Measurements from ENCODE around the gene TOGARAM2. TPM values are rescaled to one million over a fixed set of nuclear protein-coding genes. Genes with fewer than 3 reads are reported as not detected.
A peak's percentile ranks its signal among the peaks of the same experiment; 100 is the strongest.

The TOGARAM2 gene
- total and polyA plus RNA-seq, 4 donors = 1.3 to 10.6 (median 8.4) TPM

DNA sequence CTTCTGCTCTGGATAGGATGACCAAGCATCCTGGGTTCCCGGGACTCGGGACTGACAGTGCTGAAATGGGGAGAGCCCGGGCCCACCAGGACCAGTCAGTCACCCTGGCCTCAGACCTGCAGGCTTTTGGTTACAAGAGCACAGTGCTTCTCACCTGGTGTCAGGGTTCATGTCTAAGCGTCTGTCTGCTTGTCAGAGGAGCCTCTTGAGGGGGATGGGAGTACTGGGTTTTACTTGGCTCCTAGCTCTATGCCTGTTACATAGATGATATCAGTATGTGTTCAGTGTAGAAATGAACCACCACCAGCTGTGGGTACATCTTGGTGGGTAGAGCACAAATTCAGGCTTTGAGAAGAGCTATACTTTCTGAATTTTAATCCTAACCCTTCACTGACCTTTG lies 63.4 kb downstream of the TOGARAM2 start:
- peaks cover 8% of the 10 kb centered on the region for H3K4me1 ChIP-seq (ENCODE audit: control insufficient read depth, insufficient read depth, low read length)
- no peak for DNase-seq (ENCODE audit: low read depth in 4 of 6, low spot score in 6 of 6)
- 94% methylated on average over 4 of the region's 4 CpGs for WGBS (ENCODE audit: insufficient coverage)

DNA sequence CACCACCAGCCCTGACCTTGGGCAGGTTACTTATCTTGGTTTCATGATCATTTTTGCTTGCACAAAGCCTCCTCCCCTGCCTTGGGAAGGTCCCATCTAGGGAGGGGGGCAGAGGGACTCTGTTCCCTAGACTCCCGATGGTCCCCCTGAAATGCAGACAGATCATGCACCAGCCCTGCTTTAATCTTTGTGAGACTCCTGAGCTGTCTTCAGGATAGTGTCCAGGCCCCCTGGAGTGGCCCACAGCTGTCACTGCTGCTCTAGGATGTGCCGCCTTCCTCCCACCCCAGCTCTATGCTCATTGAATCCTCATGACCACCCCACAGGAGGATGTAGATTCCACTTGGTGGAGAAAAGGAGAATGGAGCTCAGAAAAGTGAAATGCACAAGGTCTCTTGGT lies 65.2 kb downstream of the TOGARAM2 start:
- Histone ChIP-seq H3K27me3 (ENCODE audit: control insufficient read depth, insufficient read depth, low read length) (no peaks in the 10 kb centered on the region), H3K36me3 (ENCODE audit: control insufficient read depth, insufficient read depth, low read length) (no peaks in the 10 kb centered on the region), H3K9me3 (ENCODE audit: control insufficient read depth, insufficient read depth, low read length) (no peaks in the 10 kb centered on the region), H3K4me1 (ENCODE audit: control insufficient read depth, insufficient read depth, low read length) (peaks cover 15% of the 10 kb centered on the region), H3K4me3 (ENCODE audit: low read depth, low read length) (no peak overlapping the region), H3K27ac (ENCODE audit: low read depth, low read length) (no peak overlapping the region)
- 82% methylated on average over 1 of the region's 2 CpGs for WGBS (ENCODE audit: insufficient coverage)
- no peak for DNase-seq (ENCODE audit: low read depth in 4 of 6, low spot score in 6 of 6)

More for the DNA sequence above, 63.4 kb downstream of the TOGARAM2 start:
- Histone ChIP-seq H3K9me3 (ENCODE audit: control insufficient read depth, insufficient read depth, low read length) (no peaks in the 10 kb centered on the region), H3K27ac (ENCODE audit: low read depth, low read length) (no peak overlapping the region), H3K4me3 (ENCODE audit: low read depth, low read length) (no peak overlapping the region), H3K36me3 (ENCODE audit: control insufficient read depth, insufficient read depth, low read length) (no peaks in the 10 kb centered on the region), H3K27me3 (ENCODE audit: control insufficient read depth, insufficient read depth, low read length) (no peaks in the 10 kb centered on the region)

DNA sequence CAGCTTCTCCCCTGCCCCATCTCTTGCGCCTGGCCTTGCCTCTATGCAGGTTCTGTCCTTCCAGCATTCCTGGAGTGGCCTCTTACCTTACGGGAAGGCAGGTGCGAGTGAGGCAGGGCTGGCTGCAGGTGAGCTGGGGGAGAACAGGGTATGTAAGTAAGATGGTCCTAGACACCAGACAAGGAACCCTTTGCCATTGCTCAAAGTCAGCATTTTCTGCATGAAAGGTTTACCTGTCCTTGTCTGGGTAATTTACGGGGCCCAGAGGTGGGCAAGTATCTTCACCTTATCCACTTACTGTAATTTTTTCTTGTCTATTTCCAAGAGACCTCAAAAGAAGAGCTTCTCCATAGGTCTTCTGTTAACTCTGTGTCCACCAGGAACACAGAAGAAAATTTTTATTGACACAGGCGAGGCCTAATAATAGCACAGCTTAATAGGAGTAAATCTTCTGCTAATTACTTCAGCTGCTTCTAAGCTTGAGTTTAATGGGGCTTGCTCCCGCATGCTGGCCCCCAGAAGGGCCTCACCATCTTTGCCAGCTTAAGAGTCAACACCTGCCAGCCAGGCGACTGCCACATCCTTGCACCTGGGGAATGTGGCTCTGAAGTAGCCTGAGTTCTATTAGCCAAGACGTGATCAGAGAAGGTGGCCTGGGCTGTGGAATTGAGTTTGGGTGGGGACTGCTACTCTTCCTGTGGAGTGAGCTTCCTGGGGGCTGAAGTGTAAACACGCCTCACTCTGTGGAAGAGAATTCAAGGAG lies 66.2 kb downstream of the TOGARAM2 start:
- Histone ChIP-seq H3K4me1 (ENCODE audit: control insufficient read depth, insufficient read depth, low read length) (peaks cover 11% of the 10 kb centered on the region), H3K27ac (ENCODE audit: low read depth, low read length) (no peak overlapping the region), H3K4me3 (ENCODE audit: low read depth, low read length) (no peak overlapping the region), H3K9me3 (ENCODE audit: control insufficient read depth, insufficient read depth, low read length) (no peaks in the 10 kb centered on the region), H3K27me3 (ENCODE audit: control insufficient read depth, insufficient read depth, low read length) (no peaks in the 10 kb centered on the region), H3K36me3 (ENCODE audit: control insufficient read depth, insufficient read depth, low read length) (no peaks in the 10 kb centered on the region)
- DNase-seq (ENCODE audit: low read depth in 4 of 6, low spot score in 6 of 6) = no peak
- 84% methylated on average over 6 of the region's 9 CpGs for WGBS (ENCODE audit: insufficient coverage)

DNA sequence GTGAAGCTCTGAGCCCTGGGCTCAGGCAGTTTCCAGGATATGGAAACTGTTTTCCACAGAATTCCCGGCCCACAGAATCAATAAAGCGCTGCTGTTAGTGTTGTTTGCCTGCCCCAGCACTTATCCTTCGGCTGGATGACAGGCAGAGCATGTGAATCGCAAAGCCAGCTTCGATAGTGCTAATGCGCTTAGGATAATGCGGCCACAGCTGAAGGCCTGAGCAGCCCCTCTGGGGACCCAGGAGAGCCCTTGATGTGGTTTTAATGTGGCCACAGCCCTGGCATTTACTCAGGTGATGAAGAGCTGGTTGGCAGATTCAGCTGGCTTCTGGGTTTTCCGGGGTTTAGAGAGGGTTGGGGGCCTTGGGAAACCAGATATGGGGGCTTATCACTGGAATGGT lies 69.5 kb downstream of the TOGARAM2 start:
- Histone ChIP-seq H3K27ac (ENCODE audit: low read depth, low read length) (no peak overlapping the region), H3K4me3 (ENCODE audit: low read depth, low read length) (no peak overlapping the region), H3K27me3 (ENCODE audit: control insufficient read depth, insufficient read depth, low read length) (no peaks in the 10 kb centered on the region), H3K9me3 (ENCODE audit: control insufficient read depth, insufficient read depth, low read length) (no peaks in the 10 kb centered on the region), H3K36me3 (ENCODE audit: control insufficient read depth, insufficient read depth, low read length) (no peaks in the 10 kb centered on the region), H3K4me1 (ENCODE audit: control insufficient read depth, insufficient read depth, low read length) (peaks cover 7% of the 10 kb centered on the region)
- DNase-seq (ENCODE audit: low read depth in 4 of 6, low spot score in 6 of 6) = peak in 1 of 6 donors; percentile 64
- 77% methylated on average over 8 of the region's 8 CpGs for WGBS (ENCODE audit: insufficient coverage)

DNA sequence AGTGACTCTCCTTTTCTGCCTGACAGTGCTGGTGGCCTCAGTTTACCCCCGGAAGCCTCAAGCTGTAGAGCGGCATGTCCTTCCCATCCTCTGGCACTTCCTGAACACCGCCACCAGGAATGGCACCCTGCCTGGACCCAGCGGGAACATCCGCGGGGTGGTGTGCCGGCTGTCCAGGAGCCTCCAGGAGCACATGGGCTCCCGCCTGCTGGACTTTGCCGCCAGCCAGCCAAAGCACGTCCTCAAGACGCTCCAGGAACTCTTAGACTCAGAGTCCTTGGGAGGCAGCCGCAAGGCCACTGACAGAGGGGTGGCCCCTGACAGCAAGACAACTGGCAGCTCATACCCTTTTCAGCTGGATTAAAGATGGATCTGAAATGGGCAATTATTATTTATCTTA lies 70.6 kb downstream of the TOGARAM2 start:
- Histone ChIP-seq H3K27ac (ENCODE audit: low read depth, low read length) (no peak overlapping the region), H3K36me3 (ENCODE audit: control insufficient read depth, insufficient read depth, low read length) (no peaks in the 10 kb centered on the region), H3K27me3 (ENCODE audit: control insufficient read depth, insufficient read depth, low read length) (no peaks in the 10 kb centered on the region), H3K9me3 (ENCODE audit: control insufficient read depth, insufficient read depth, low read length) (no peaks in the 10 kb centered on the region), H3K4me1 (ENCODE audit: control insufficient read depth, insufficient read depth, low read length) (peaks cover 7% of the 10 kb centered on the region), H3K4me3 (ENCODE audit: low read depth, low read length) (no peak overlapping the region)
- 92% methylated on average over 9 of the region's 12 CpGs for WGBS (ENCODE audit: insufficient coverage)
- DNase-seq (ENCODE audit: low read depth in 4 of 6, low spot score in 6 of 6) = no peak

DNA sequence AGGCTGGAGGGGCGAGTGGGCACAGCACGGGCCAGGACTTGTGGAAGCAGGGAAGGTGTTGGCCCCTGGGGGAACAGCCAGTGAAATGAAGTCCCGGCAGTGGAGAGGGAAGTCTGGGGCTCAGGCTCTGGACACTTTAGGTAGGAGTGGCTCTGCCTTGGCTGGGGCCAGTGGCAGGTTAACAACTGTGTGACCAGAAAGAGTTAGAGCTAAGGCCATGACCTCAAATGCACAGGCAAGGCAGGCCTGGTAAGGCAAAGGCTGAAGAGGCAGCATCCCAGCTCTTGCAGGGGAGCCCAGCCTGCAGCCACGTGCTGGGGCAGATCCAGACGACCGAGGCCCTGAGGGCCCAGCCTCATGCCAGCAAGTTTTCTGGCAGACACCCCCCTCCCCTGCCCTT lies 71.7 kb downstream of the TOGARAM2 start:
- Histone ChIP-seq H3K36me3 (ENCODE audit: control insufficient read depth, insufficient read depth, low read length) (no peaks in the 10 kb centered on the region), H3K4me3 (ENCODE audit: low read depth, low read length) (no peak overlapping the region), H3K9me3 (ENCODE audit: control insufficient read depth, insufficient read depth, low read length) (no peaks in the 10 kb centered on the region), H3K4me1 (ENCODE audit: control insufficient read depth, insufficient read depth, low read length) (peaks cover 7% of the 10 kb centered on the region), H3K27ac (ENCODE audit: low read depth, low read length) (no peak overlapping the region), H3K27me3 (ENCODE audit: control insufficient read depth, insufficient read depth, low read length) (no peaks in the 10 kb centered on the region)
- WGBS (ENCODE audit: insufficient coverage) = 62% methylated on average over 6 of the region's 6 CpGs
- no peak for DNase-seq (ENCODE audit: low read depth in 4 of 6, low spot score in 6 of 6)

DNA sequence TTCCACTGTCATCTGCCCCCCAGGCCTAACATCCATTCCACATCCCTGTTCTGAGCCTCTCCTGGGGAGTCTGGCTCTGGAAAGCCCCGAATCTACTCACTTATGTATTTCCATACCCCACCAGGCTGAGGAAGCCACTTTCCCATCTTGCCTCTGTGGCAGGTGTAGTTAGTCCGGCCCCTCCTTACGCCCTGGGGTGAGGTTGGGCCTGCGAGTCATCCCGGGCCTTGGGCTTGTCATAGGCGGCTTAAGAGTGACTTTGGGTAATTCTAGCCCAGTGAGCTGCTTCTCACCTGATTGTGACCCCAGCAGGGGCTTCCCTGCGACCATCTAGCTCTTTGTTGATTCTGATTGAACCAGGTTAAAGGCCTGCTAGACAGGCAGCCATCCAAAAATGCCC lies 72.1 kb downstream of the TOGARAM2 start:
- Histone ChIP-seq H3K36me3 (ENCODE audit: control insufficient read depth, insufficient read depth, low read length) (no peaks in the 10 kb centered on the region), H3K27ac (ENCODE audit: low read depth, low read length) (no peak overlapping the region), H3K27me3 (ENCODE audit: control insufficient read depth, insufficient read depth, low read length) (no peaks in the 10 kb centered on the region), H3K9me3 (ENCODE audit: control insufficient read depth, insufficient read depth, low read length) (no peaks in the 10 kb centered on the region), H3K4me1 (ENCODE audit: control insufficient read depth, insufficient read depth, low read length) (peaks cover 7% of the 10 kb centered on the region), H3K4me3 (ENCODE audit: low read depth, low read length) (no peak overlapping the region)
- no peak for DNase-seq (ENCODE audit: low read depth in 4 of 6, low spot score in 6 of 6)
- 63% methylated on average over 7 of the region's 7 CpGs for WGBS (ENCODE audit: insufficient coverage)

DNA sequence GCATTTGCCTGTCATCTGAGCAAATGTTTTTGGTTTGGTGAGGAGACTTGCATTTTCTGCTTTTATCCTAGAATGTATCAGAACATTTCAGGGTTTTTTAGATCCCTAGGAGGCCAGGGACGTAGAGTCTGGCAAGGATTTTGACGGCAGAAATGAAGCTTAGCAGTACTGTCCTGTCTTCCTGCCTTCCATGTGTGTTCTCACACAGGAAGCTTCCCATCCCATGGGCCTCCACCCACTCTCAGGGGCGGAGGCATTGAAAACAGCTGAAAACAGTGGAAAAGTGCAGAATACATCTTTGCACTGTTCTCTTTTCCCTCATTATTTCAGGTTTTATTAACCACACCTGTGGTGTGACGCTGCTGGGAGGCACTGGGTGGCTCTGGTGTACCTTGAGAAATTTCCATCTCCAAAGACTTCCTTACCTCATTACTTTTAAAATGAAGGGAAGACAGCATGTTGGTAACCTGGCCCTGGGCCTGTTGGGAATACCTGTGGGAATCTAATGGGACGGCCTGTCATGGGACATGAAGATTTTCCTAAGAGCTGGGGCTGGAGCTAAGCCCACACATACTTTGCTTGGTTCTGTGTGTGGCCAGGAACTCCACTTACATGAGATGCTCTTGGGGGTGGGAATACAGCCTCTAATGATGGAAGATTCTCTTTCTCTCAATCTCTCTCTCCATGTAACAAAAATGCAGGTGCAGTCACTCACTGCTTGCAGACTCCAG lies 72.7 kb downstream of the TOGARAM2 start:
- Histone ChIP-seq H3K36me3 (ENCODE audit: control insufficient read depth, insufficient read depth, low read length) (no peaks in the 10 kb centered on the region), H3K4me3 (ENCODE audit: low read depth, low read length) (no peak overlapping the region), H3K27ac (ENCODE audit: low read depth, low read length) (no peak overlapping the region), H3K9me3 (ENCODE audit: control insufficient read depth, insufficient read depth, low read length) (no peaks in the 10 kb centered on the region), H3K4me1 (ENCODE audit: control insufficient read depth, insufficient read depth, low read length) (peaks cover 7% of the 10 kb centered on the region), H3K27me3 (ENCODE audit: control insufficient read depth, insufficient read depth, low read length) (no peaks in the 10 kb centered on the region)
- DNase-seq (ENCODE audit: low read depth in 4 of 6, low spot score in 6 of 6) = no peak
- 63% methylated on average over 4 of the region's 5 CpGs for WGBS (ENCODE audit: insufficient coverage)

DNA sequence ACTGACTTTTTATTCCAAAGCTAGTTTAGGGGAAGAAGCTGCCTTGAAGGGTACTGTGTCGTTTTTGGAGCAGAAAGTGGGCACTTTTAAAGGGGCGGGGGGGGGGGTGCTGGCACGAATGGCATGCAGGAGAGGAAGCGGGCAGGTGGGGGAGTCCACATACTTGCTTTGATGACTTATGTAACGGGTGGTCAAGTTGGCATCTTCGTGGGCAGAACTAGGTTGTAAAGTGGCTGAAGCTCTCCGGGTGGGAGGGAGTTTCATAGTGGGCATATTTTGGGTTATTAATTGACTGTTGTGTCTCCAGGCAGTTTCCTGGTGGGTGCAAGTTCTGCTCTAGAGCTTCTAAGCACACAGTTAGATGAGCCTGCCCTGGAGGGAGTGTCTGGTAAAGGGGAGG lies 73.3 kb downstream of the TOGARAM2 start:
- H3K4me3 ChIP-seq (ENCODE audit: low read depth, low read length) = no peak overlapping the region
- WGBS (ENCODE audit: insufficient coverage) = 73% methylated on average over 6 of the region's 7 CpGs
- H3K27ac ChIP-seq (ENCODE audit: low read depth, low read length) = no peak overlapping the region
- H3K36me3 ChIP-seq (ENCODE audit: control insufficient read depth, insufficient read depth, low read length) = no peaks in the 10 kb centered on the region
- H3K9me3 ChIP-seq (ENCODE audit: control insufficient read depth, insufficient read depth, low read length) = no peaks in the 10 kb centered on the region
- no peaks in the 10 kb centered on the region for H3K27me3 ChIP-seq (ENCODE audit: control insufficient read depth, insufficient read depth, low read length)
- no peak for DNase-seq (ENCODE audit: low read depth in 4 of 6, low spot score in 6 of 6)
- peaks cover 7% of the 10 kb centered on the region for H3K4me1 ChIP-seq (ENCODE audit: control insufficient read depth, insufficient read depth, low read length)

DNA sequence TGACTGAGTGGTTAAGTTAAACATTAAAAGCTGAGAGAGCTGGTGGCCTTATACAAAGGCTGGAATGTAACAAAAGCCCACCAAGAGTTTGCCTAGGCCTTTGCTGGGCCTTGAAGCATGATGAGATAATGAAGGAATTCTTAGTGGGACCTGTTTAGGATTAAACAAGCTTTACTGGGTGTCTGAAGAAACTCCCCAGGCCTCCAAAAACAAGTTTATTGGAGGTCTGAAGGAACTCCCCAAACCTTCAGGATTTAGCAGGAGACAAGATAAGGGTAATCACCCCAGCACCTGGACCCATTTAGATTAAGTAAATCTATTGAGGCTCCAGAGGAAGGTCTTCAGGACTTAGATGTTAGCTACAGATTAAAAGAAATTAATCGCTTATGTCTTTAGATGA lies 74.5 kb downstream of the TOGARAM2 start:
- DNase-seq (ENCODE audit: low read depth in 4 of 6, low spot score in 6 of 6) = no peak
- Histone ChIP-seq H3K4me3 (ENCODE audit: low read depth, low read length) (no peak overlapping the region), H3K9me3 (ENCODE audit: control insufficient read depth, insufficient read depth, low read length) (no peaks in the 10 kb centered on the region), H3K27me3 (ENCODE audit: control insufficient read depth, insufficient read depth, low read length) (no peaks in the 10 kb centered on the region), H3K4me1 (ENCODE audit: control insufficient read depth, insufficient read depth, low read length) (peaks cover 5% of the 10 kb centered on the region), H3K27ac (ENCODE audit: low read depth, low read length) (no peak overlapping the region), H3K36me3 (ENCODE audit: control insufficient read depth, insufficient read depth, low read length) (no peaks in the 10 kb centered on the region)
- WGBS (ENCODE audit: insufficient coverage) = no CpG with 5 or more reads among the region's 1 CpG

Measured in spinal cord (tissue), 10 donors.